Aorta (tissue), 5 donors: ENCODE measurements around the gene LRMDA. TPM values are rescaled to one million over a fixed set of nuclear protein-coding genes. Genes with fewer than 3 reads are reported as not detected.
"Not testable (repeated sequence)": the region's sequence is repeated elsewhere in the genome, so short reads cannot be mapped to it uniquely, and the experiment has no call there.

Source experiments
- ATAC-seq: fragments of 200-7000 bp; cut with Tn5 transposase; one replicate; pipeline ENCODE4 v1.9.1; 2022; ENCODE audit warnings: moderate library complexity; ENCODE audit not compliant: low FRiP score
- DNase-seq, 2 donors: peaks; one replicate each; pipeline ENCODE4 v3.0.0-alpha.2; 2020
- H3K27ac ChIP-seq, 2 donors: one replicate each; pipeline ENCODE4 v1.5.1; 2013; ENCODE audit warnings: low read length in 2 of 2, mild to moderate bottlenecking in 2 of 2, moderate library complexity in 2 of 2, control low read depth in 1 of 2, inconsistent platforms in 1 of 2, low read depth in 1 of 2
- H3K27me3 ChIP-seq, 2 donors: one replicate each; pipeline ENCODE4 v1.6.1; 2013; ENCODE audit warnings: control low read depth in 1 of 2, low read length in 1 of 2, mild to moderate bottlenecking in 1 of 2, moderate library complexity in 1 of 2; ENCODE audit not compliant: insufficient read depth in 2 of 2, control insufficient read depth in 1 of 2
- H3K36me3 ChIP-seq, 2 donors: one replicate each; pipeline ENCODE4 v1.6.1; 2013; ENCODE audit warnings: control low read depth in 1 of 2, low read length in 1 of 2, mild to moderate bottlenecking in 1 of 2; ENCODE audit not compliant: insufficient read depth in 2 of 2, control insufficient read depth in 1 of 2
- H3K4me1 ChIP-seq, 2 donors: one replicate each; pipeline ENCODE4 v1.6.1; 2013; ENCODE audit warnings: low read length in 2 of 2, control low read depth in 1 of 2, mild to moderate bottlenecking in 1 of 2, moderate library complexity in 1 of 2; ENCODE audit not compliant: insufficient read depth in 2 of 2, control insufficient read depth in 1 of 2
- H3K4me3 ChIP-seq, 2 donors: one replicate each; pipeline ENCODE4 v1.5.1; 2013; ENCODE audit warnings: low read length in 2 of 2, control low read depth in 1 of 2, mild to moderate bottlenecking in 1 of 2
- H3K9me3 ChIP-seq: one replicate; pipeline ENCODE4 v1.6.1; 2013; ENCODE audit warnings: mild to moderate bottlenecking, low read length; ENCODE audit not compliant: control insufficient read depth
- WGBS, 2 donors: extraction: QIAGEN DNeasy Blood & Tissue Kit; methylation state at CpG; one replicate each; pipeline ENCODE4 v1.1.7; 2013; 5-methylcytosine and 5-hydroxymethylcytosine counted together
- intact Hi-C, 2 donors: fragments of 100-400 bp; cut with DNase I; formaldehyde crosslinking; loops; one replicate each; pipeline versions ENCODE4 v1.14.2 to v1.15.0; 2022
- polyA plus RNA-seq, 2 donors: library from polyadenylated mRNA; stranded (reverse); fragments of 200-250 nt; gene quantifications; one replicate each; pipeline ENCODE4 v1.2.3, GENCODE V29; 2013
- total RNA-seq, 2 donors: library from RNA; stranded (reverse); fragmentation: NEBNext Ultra II Directional; extraction: Animal tissue kit (Norgen Biotek cat#: 25700); gene quantifications; one replicate each; pipeline ENCODE4 v1.2.1, GENCODE V29; 2021
- donor health status: healthy with polysubstance abuse.
- donor health status: Bipolar disorder and iron deficiency.
- donor health status: DM: no; HTN: no; CAD: no.
- donor health status: DM: no; HTN: no; CAD: no.
- donor health status: DM: yes; HTN: yes; CAD: no.

The LRMDA gene
- total and polyA plus RNA-seq, 4 donors, result 7.4 to 25.7 (median 14.7) TPM

DNA sequence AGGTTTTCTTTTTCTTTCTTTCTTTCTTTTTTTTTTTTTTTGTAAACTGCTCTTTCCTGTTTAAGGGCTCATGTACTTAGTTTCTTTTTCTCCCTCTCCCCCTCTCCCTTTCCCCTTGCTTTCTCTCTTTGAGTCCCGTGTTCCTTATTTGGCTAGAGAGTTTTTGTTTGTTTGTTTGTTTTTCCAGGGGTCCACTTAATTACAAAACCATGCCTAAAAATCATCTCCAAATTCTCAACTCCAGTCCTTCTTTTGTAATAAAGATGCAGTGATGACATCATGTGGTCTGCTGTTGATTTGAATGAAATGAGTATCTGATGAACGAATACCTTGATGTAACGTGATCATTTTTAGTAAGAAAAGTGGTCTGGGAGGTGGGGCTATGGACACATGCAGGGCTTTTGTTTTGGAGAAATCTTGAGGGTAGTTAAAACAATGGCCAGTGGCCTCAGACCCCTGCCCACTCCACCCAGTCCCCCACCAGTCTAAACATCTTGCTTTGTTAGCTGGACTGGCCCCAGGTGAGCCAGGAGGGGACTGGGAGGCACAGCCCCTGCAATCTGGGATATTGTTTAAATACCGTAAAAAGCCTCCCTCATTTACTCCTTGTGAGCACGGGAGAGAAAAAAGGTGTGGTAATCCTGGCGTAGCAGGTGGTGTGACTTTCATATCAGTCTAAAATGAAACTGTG is 165.7 kb downstream of the LRMDA start:
- ATAC-seq (no peak), DNase-seq (no peak)
- WGBS, 2 donors, result 84 to 87% methylated on average over 6 of the region's 6 CpGs
- H3K27me3 ChIP-seq, result no peaks in the 10 kb centered on the region
- intact Hi-C loops, result no loop called here
- no peaks in the 10 kb centered on the region for H3K36me3 ChIP-seq
- H3K4me3 ChIP-seq, result no peak overlapping the region
- peaks cover 4% of the 10 kb centered on the region in 2 donors for H3K4me1 ChIP-seq
- H3K27ac ChIP-seq, result no peak overlapping the region
- no peaks in the 10 kb centered on the region for H3K9me3 ChIP-seq

DNA sequence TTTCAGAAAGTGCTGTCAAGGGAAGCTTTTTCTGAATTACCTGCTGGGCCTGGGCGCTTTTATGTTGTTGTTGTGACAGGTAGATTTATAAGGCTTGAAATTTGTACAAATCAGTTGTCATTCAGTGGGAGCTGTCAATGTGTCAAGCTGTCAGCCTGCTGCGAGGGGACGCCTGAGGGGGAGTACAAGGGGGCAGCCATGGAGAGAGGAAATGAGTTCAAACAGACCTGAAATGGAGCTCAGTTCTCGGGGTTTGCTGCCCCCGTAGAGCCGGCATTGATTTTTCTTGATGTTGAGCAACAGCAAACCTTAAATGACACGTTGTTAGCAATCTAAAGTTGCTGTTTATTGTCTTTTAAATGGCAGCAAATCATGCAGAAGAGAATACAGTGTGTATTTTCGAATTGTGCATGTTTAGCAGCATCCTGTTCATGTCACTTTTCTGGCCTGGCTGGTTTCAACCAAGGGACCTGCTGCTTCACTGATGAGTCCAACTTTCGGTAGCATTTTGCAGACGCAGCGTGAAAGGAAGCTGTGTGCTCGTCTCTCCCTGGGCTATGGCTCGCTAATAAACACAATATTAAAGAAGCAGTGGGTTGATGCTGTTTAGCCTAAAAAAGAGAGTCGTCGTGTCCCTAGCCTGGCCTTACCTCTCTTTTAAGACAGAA is 166.5 kb downstream of the LRMDA start:
- WGBS, 2 donors, result 95 to 97% methylated on average over 15 of the region's 15 CpGs
- no peak for ATAC-seq
- Histone ChIP-seq H3K4me3 (no peak overlapping the region), H3K27me3 (no peaks in the 10 kb centered on the region), H3K36me3 (no peaks in the 10 kb centered on the region), H3K4me1 (peaks cover 4% of the 10 kb centered on the region in 2 donors), H3K9me3 (no peaks in the 10 kb centered on the region), H3K27ac (no peak overlapping the region)
- intact Hi-C loops, result no loop called here
- DNase-seq, result no peak

DNA sequence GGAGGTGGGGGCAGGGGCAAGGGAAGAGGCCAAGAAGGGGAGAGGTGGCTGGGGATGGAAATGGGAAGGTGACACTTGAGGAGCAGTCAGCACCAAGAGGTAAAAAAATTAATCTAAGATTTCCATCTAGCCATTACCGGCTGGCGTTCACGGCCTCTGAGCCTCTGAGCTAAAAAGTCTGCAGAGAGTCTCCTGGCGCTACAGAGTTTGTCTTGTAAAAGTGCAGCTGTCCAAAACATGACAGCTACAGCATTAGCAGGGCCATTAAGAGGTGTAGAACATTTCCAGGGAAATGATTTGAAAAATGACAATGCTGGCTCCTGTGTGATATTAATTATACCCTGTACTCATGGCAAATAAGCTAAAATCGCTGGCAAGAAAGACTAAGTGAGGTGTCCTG is 167.6 kb downstream of the LRMDA start:
- Histone ChIP-seq H3K4me1 (peaks cover 0 to 4% of the 10 kb centered on the region in 2 donors), H3K4me3 (no peak overlapping the region), H3K9me3 (no peaks in the 10 kb centered on the region), H3K27me3 (no peaks in the 10 kb centered on the region), H3K36me3 (no peaks in the 10 kb centered on the region), H3K27ac (no peak overlapping the region)
- intact Hi-C loops, result no loop called here
- WGBS, 2 donors, result 97 to 98% methylated on average over 5 of the region's 5 CpGs
- ATAC-seq (no peak), DNase-seq (no peak)

DNA sequence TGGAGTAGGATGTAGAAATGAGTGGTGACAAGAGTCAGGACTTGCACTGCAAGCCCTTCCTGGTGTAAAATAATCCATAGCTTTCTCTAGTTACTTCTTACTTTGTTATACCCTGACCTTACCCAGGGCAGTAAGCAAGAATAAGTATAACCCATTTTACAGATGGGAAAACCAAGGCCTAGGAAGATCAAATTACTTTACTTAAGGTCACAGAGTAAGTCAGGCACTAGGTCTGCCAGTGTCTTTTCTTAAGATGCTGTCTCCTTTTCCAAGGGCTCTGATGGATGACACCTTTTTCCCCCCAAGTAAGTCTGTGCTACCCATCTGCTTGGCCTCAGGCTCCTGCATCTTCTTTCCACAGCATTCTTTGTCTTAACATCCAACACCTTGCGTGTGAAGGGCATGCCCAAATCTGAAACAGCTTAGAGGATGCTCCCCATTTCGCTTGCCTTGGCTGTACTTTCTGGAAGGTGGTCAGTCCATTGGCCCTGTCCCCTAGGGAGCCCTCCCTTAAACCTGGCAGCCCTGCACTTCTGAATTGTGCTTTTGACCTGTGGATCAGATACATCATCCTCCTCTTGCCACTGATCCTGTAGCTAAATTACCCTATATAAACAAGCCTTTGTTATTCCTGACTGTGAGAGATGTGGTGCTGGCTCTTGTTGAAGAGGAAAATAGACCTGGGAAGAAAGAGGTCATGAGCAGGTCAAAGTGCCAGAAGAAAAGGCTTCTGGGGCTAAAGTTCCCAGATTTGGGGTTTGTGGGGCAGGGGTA is 168.6 kb downstream of the LRMDA start:
- Histone ChIP-seq H3K9me3 (no peaks in the 10 kb centered on the region), H3K27me3 (no peaks in the 10 kb centered on the region), H3K27ac (no peak overlapping the region), H3K36me3 (no peaks in the 10 kb centered on the region), H3K4me1 (peaks cover 3 to 4% of the 10 kb centered on the region in 2 donors), H3K4me3 (no peak overlapping the region)
- ATAC-seq, result no peak
- 95 to 100% methylated on average over 2 of the region's 2 CpGs for WGBS, 2 donors
- DNase-seq, result no peak
- intact Hi-C loops, result no loop called here

DNA sequence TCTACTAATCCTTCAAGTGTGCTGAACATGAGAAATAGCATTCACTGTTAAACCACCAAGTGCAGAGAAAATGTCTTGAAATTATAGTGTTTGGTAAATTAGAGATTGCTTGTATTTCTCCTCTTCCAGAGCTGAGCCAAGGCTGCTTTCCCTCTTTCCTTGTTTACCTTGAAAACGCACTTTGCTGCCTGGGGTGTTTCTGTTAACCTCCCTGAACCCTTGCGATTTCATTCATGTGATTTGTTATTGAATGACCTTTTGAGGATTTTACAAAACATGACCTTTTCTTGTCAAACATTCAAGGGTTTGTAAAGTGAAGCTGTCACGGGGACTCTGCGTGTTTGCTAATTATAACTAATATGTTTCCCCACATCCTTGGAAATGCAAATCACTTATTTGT is 169.4 kb downstream of the LRMDA start:
- H3K36me3 ChIP-seq, result no peaks in the 10 kb centered on the region
- WGBS, 2 donors, result 79 to 80% methylated on average over 4 of the region's 4 CpGs

DNA sequence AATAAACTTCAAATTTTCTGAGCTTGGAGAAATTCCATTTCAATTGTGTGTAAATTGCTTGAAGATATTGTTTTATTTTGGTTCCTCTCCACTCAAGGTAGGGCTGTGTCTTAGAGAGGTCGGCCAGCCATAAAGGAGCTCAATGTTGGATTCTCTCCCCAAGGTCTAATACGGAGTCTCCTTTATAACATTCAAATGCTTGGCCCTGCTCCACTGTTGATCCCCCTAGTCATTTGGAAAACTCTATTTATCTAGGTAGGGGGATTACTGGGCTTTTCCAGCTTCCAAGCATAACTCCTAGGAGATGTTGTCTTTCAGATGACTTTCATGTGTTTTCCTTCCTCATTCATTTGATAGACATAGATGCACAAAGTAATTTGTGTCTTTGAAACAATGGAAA is 170.9 kb downstream of the LRMDA start:
- 90 to 97% methylated on average over 2 of the region's 2 CpGs for WGBS, 2 donors
- ATAC-seq, result no peak

More for the DNA sequence above, 169.4 kb downstream of the LRMDA start:
- no peak for DNase-seq
- ATAC-seq, result no peak
- H3K4me3 ChIP-seq, result no peak overlapping the region
- no peak overlapping the region for H3K27ac ChIP-seq
- H3K27me3 ChIP-seq, result no peaks in the 10 kb centered on the region
- no peaks in the 10 kb centered on the region for H3K9me3 ChIP-seq
- H3K4me1 ChIP-seq, result peaks cover 3 to 4% of the 10 kb centered on the region in 2 donors
- intact Hi-C loops, result no loop called here

DNA sequence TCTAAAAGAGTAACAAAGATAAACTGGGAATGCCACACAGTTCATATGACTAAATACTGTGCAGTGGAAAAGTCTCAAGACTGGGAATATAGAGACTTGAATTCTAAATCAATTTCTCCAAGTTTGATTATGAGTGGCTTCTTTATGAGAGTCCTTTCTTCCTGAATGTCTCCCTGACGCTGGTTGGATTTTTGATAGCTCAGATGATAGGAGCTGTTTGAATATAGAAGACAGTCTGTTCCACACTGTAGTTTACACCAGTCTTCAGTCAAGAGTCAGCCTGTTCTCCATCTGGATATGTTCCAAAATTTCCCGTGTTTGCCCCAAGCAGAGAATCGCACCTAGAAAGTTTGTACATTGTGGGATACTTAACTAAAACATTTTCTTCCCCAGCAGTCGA is 173.7 kb downstream of the LRMDA start:
- Histone ChIP-seq H3K4me3 (no peak overlapping the region), H3K27ac (no peak overlapping the region), H3K4me1 (peaks cover 10 to 11% of the 10 kb centered on the region in 2 donors), H3K27me3 (no peaks in the 10 kb centered on the region), H3K36me3 (no peaks in the 10 kb centered on the region), H3K9me3 (no peaks in the 10 kb centered on the region)
- intact Hi-C loops, result no loop called here
- ATAC-seq (no peak), DNase-seq (no peak)
- 78 to 80% methylated on average over 4 of the region's 4 CpGs for WGBS, 2 donors

More for the DNA sequence above, 170.9 kb downstream of the LRMDA start:
- no peaks in the 10 kb centered on the region for H3K27me3 ChIP-seq
- no peaks in the 10 kb centered on the region for H3K9me3 ChIP-seq
- no peak overlapping the region for H3K27ac ChIP-seq
- DNase-seq, result no peak
- H3K4me3 ChIP-seq, result no peak overlapping the region
- H3K36me3 ChIP-seq, result no peaks in the 10 kb centered on the region
- intact Hi-C loops, result no loop called here
- peaks cover 6 to 10% of the 10 kb centered on the region in 2 donors for H3K4me1 ChIP-seq

DNA sequence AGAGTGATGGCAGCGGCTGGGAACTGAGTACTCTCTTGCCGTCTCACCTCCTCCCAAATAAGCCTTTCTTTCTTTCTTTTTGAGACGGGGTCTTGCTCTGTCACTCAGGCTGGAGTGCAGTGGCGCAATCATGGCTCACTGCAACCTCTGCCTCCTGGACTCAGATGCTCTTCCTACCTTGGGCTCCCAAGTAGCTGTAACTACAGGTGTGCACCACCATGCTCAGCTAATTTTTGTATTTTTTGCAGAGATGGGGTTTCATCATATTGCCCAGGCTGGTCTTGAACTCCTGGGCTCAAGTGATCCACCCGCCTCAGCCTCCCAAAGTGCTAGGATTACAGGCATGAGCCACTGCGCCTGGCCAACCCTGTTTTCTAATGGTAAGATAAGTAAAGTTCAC is 174.4 kb downstream of the LRMDA start:
- WGBS, 2 donors, result 97% methylated on average over 6 of the region's 6 CpGs
- intact Hi-C loops, H3K4me3 ChIP-seq, H3K9me3 ChIP-seq, H3K27me3 ChIP-seq, H3K27ac ChIP-seq, H3K36me3 ChIP-seq, ATAC-seq, DNase-seq: not testable (repeated sequence)
- H3K4me1 ChIP-seq, result peaks cover 10 to 11% of the 10 kb centered on the region in 2 donors
